ENCODE measurements around the gene MTA3.
"Not testable (repeated sequence)": the region's sequence is repeated elsewhere in the genome, so short reads cannot be mapped to it uniquely, and the experiment has no call there.

Gene MTA3

GRCh38 chr2:42696987-42697386 is 128.6 kb downstream of the MTA3 start:
- H3K36me3 ChIP-seq (ENCODE audit: insufficient read depth, low read length), result no peaks in the 10 kb centered on the region; the same call in 1 of the 2 replicates
- H3K9me3 ChIP-seq (ENCODE audit: control insufficient read depth, insufficient read depth, low read length), result no peaks in the 10 kb centered on the region
- no peaks in the 10 kb centered on the region; the same call in 1 of the 2 replicates for H3K4me1 ChIP-seq (ENCODE audit: insufficient read depth, low read length)
- H3K9ac ChIP-seq (ENCODE audit: low read depth, low read length), result no peak overlapping the region

GRCh38 chr2:42698940-42699339 is 130.5 kb downstream of the MTA3 start:
- no peak overlapping the region for H3K9ac ChIP-seq (ENCODE audit: low read depth, low read length)
- H3K4me1 ChIP-seq (ENCODE audit: insufficient read depth, low read length), result no peaks in the 10 kb centered on the region
- no peaks in the 10 kb centered on the region for H3K9me3 ChIP-seq (ENCODE audit: control insufficient read depth, insufficient read depth, low read length)
- H3K36me3 ChIP-seq (ENCODE audit: insufficient read depth, low read length), result no peaks in the 10 kb centered on the region; the same call in 1 of the 2 replicates

- Histone ChIP-seq H3K4me1 (ENCODE audit: insufficient read depth, low read length) (peaks cover 10% of the 10 kb centered on the region), H3K9ac (ENCODE audit: low read depth, low read length) (no peak overlapping the region), H3K36me3 (ENCODE audit: insufficient read depth, low read length) (peaks cover 7% of the 10 kb centered on the region; the same call in 1 of the 2 replicates), H3K9me3 (ENCODE audit: control insufficient read depth, insufficient read depth, low read length) (no peaks in the 10 kb centered on the region)
These were observed 138.4 kb downstream of the MTA3 start for GRCh38 chr2:42706836-42707235.

- H3K36me3 ChIP-seq (ENCODE audit: insufficient read depth, low read length), result peaks cover 7% of the 10 kb centered on the region; the same call in 1 of the 2 replicates
These were observed 139.7 kb downstream of the MTA3 start for GRCh38 chr2:42708179-42708578.

GRCh38 chr2:42711896-42712295 is 143.5 kb downstream of the MTA3 start:
- Histone ChIP-seq H3K9me3 (ENCODE audit: control insufficient read depth, insufficient read depth, low read length) (no peaks in the 10 kb centered on the region), H3K4me1 (ENCODE audit: insufficient read depth, low read length) (peaks cover 5% of the 10 kb centered on the region; the same call in 1 of the 2 replicates), H3K9ac (ENCODE audit: low read depth, low read length) (no peak overlapping the region), H3K36me3 (ENCODE audit: insufficient read depth, low read length) (peaks cover 7% of the 10 kb centered on the region; the same call in 1 of the 2 replicates)

More at GRCh38 chr2:42708179-42708578, 139.7 kb downstream of the MTA3 start:
- Histone ChIP-seq H3K9ac (ENCODE audit: low read depth, low read length) (no peak overlapping the region), H3K9me3 (ENCODE audit: control insufficient read depth, insufficient read depth, low read length) (no peaks in the 10 kb centered on the region), H3K4me1 (ENCODE audit: insufficient read depth, low read length) (peaks cover 10% of the 10 kb centered on the region)

- peaks cover 5% of the 10 kb centered on the region; the same call in 1 of the 2 replicates for H3K36me3 ChIP-seq (ENCODE audit: insufficient read depth, low read length)
- H3K4me1 ChIP-seq (ENCODE audit: insufficient read depth, low read length), result no peaks in the 10 kb centered on the region
- H3K9me3 ChIP-seq (ENCODE audit: control insufficient read depth, insufficient read depth, low read length), result no peaks in the 10 kb centered on the region
- no peak overlapping the region for H3K9ac ChIP-seq (ENCODE audit: low read depth, low read length)
These were observed 144.5 kb downstream of the MTA3 start for GRCh38 chr2:42712934-42713333.

GRCh38 chr2:42713920-42714319 is 145.5 kb downstream of the MTA3 start:
- Histone ChIP-seq H3K9ac (ENCODE audit: low read depth, low read length) (no peak overlapping the region), H3K36me3 (ENCODE audit: insufficient read depth, low read length) (no peaks in the 10 kb centered on the region), H3K4me1 (ENCODE audit: insufficient read depth, low read length) (no peaks in the 10 kb centered on the region), H3K9me3 (ENCODE audit: control insufficient read depth, insufficient read depth, low read length) (no peaks in the 10 kb centered on the region)

- H3K36me3 ChIP-seq (ENCODE audit: insufficient read depth, low read length), result no peaks in the 10 kb centered on the region
- H3K9me3 ChIP-seq (ENCODE audit: control insufficient read depth, insufficient read depth, low read length), result no peaks in the 10 kb centered on the region
- H3K9ac ChIP-seq (ENCODE audit: low read depth, low read length), result no peak overlapping the region
- no peaks in the 10 kb centered on the region for H3K4me1 ChIP-seq (ENCODE audit: insufficient read depth, low read length)
These were observed 146.3 kb downstream of the MTA3 start for GRCh38 chr2:42714686-42715085.

- no peaks in the 10 kb centered on the region for H3K9me3 ChIP-seq (ENCODE audit: control insufficient read depth, insufficient read depth, low read length)
- H3K36me3 ChIP-seq (ENCODE audit: insufficient read depth, low read length), result no peaks in the 10 kb centered on the region; the same call in 1 of the 2 replicates
- H3K4me1 ChIP-seq (ENCODE audit: insufficient read depth, low read length), result peaks cover 5% of the 10 kb centered on the region; the same call in 1 of the 2 replicates
- H3K9ac ChIP-seq (ENCODE audit: low read depth, low read length), result no peak overlapping the region
These were observed 153.5 kb downstream of the MTA3 start for GRCh38 chr2:42721898-42722297.

GRCh38 chr2:42722320-42723190 is 154.1 kb downstream of the MTA3 start:
- Histone ChIP-seq H3K4me1 (ENCODE audit: insufficient read depth, low read length) (peaks cover 5% of the 10 kb centered on the region; the same call in 1 of the 2 replicates), H3K9me3 (ENCODE audit: control insufficient read depth, insufficient read depth, low read length) (no peaks in the 10 kb centered on the region), H3K36me3 (ENCODE audit: insufficient read depth, low read length) (no peaks in the 10 kb centered on the region; the same call in 1 of the 2 replicates), H3K9ac (ENCODE audit: low read depth, low read length) (no peak overlapping the region)

GRCh38 chr2:42723465-42723864 is 155.0 kb downstream of the MTA3 start:
- no peaks in the 10 kb centered on the region for H3K9me3 ChIP-seq (ENCODE audit: control insufficient read depth, insufficient read depth, low read length)
- no peaks in the 10 kb centered on the region; the same call in 1 of the 2 replicates for H3K36me3 ChIP-seq (ENCODE audit: insufficient read depth, low read length)
- H3K4me1 ChIP-seq (ENCODE audit: insufficient read depth, low read length), result peaks cover 5% of the 10 kb centered on the region; the same call in 1 of the 2 replicates
- no peak overlapping the region for H3K9ac ChIP-seq (ENCODE audit: low read depth, low read length)

- Histone ChIP-seq H3K4me1 (ENCODE audit: insufficient read depth, low read length) (peaks cover 5% of the 10 kb centered on the region; the same call in 1 of the 2 replicates), H3K36me3 (ENCODE audit: insufficient read depth, low read length) (no peaks in the 10 kb centered on the region; the same call in 1 of the 2 replicates), H3K9me3 (ENCODE audit: control insufficient read depth, insufficient read depth, low read length) (no peaks in the 10 kb centered on the region), H3K9ac (ENCODE audit: low read depth, low read length) (no peak overlapping the region)
These were observed 156.5 kb downstream of the MTA3 start for GRCh38 chr2:42724886-42725285.

GRCh38 chr2:42725657-42726056 is 157.2 kb downstream of the MTA3 start:
- Histone ChIP-seq H3K9me3 (ENCODE audit: control insufficient read depth, insufficient read depth, low read length) (no peaks in the 10 kb centered on the region), H3K36me3 (ENCODE audit: insufficient read depth, low read length) (no peaks in the 10 kb centered on the region), H3K9ac (ENCODE audit: low read depth, low read length) (no peak overlapping the region), H3K4me1 (ENCODE audit: insufficient read depth, low read length) (peaks cover 5% of the 10 kb centered on the region; the same call in 1 of the 2 replicates)

GRCh38 chr2:42726680-42727079 is 158.2 kb downstream of the MTA3 start:
- Histone ChIP-seq H3K9me3 (ENCODE audit: control insufficient read depth, insufficient read depth, low read length) (no peaks in the 10 kb centered on the region), H3K4me1 (ENCODE audit: insufficient read depth, low read length) (peaks cover 5% of the 10 kb centered on the region; the same call in 1 of the 2 replicates), H3K9ac (ENCODE audit: low read depth, low read length) (no peak overlapping the region), H3K36me3 (ENCODE audit: insufficient read depth, low read length) (no peaks in the 10 kb centered on the region)

- not testable (repeated sequence) for H3K9ac ChIP-seq (ENCODE audit: low read depth, low read length); H3K9me3 ChIP-seq (ENCODE audit: control insufficient read depth, insufficient read depth, low read length)
These were observed 162.9 kb downstream of the MTA3 start for GRCh38 chr2:42731316-42731715.

More at GRCh38 chr2:42731316-42731715, 162.9 kb downstream of the MTA3 start:
- H3K36me3 ChIP-seq (ENCODE audit: insufficient read depth, low read length); H3K4me1 ChIP-seq (ENCODE audit: insufficient read depth, low read length): not testable (repeated sequence)
